AG09319 (cell line): ENCODE data around the gene TRIM15.

ENCODE experiments used
- DNase-seq: peaks from one replicate; pipeline ENCODE4 v3.0.0-alpha.2; 2010; ENCODE audit warnings: low read depth; ENCODE audit errors: extremely low read depth
- CTCF ChIP-seq: IDR thresholded peaks from 2 replicates; pipeline ENCODE4 v1.5.1; 2011; ENCODE audit warnings: low read depth, mild to moderate bottlenecking, inconsistent platforms, low read length, moderate library complexity

TRIM15 gene

GRCh38 chr6:30168741-30169140 is 5.4 kb downstream of the TRIM15 start:
- no peak for TF ChIP-seq CTCF
- DNase-seq = no peak

DNA sequence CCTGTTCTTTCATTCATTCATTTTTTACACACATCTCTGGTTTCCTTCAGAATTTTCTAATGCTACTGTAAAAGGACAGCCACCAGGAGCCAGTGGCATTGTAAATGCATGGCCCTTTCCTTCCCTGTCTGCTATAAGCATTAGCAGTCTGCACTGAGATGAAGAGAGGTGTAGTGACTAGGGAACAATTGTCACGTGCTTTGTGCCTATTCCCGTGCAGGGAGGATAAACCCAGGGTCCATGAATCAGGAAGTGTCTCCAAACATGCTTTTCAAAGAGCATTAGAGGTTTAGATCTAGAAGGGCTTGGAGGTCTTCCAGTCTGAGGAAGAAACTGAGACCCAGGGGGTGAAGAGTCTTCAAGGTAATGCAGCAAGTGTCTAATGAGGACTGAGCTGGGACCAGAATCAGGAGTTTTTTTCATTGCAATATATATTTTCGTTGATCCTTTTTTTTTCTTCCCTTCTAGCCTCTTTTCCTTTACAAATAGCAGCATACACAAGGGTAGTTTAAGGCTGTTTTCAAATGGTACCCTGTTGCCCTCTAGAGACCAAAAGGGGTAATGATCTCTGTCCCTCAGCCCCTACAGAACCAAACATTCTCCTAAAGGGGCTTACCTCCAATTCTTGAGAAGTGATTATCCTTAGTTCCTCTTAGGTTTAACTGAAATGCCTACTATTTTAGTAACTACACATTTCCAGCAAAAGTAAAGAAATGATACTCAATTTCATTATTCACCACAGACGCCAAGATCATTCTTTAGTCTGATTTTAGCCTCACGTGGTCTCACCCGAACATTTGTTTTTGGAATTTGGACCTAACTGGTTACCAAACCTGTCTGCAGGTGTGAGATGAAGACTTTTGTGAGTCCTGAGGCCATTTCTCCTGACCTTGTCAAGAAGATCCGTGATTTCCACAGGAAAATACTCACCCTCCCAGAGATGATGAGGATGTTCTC is 6.6 kb downstream of the TRIM15 start:
- peak; percentile 80 for TF ChIP-seq CTCF
- peak; percentile 10 for DNase-seq

GRCh38 chr6:30171677-30172471 is 8.5 kb downstream of the TRIM15 start:
- no peak for TF ChIP-seq CTCF
- DNase-seq = no peak

DNA sequence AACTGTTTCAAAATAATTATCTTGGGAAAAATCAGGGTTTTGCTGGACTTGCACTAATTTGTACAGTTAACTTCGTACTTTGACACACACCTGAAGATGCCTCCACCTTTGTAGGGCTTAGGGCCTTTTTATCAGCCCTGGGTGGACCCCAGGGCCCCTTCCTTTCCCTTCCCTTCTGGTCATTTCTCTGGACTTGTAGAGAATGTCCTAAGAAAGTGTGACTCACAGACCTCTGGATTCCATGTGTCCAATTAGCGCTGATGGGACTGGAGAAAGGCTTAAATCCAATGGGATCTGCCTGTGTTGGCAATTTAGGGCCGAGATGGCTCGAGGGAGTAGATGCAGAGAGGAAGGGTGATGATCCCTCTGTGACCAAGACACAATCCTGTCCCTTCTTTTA is 9.3 kb downstream of the TRIM15 start:
- TF ChIP-seq CTCF = no peak
- DNase-seq = no peak

DNA sequence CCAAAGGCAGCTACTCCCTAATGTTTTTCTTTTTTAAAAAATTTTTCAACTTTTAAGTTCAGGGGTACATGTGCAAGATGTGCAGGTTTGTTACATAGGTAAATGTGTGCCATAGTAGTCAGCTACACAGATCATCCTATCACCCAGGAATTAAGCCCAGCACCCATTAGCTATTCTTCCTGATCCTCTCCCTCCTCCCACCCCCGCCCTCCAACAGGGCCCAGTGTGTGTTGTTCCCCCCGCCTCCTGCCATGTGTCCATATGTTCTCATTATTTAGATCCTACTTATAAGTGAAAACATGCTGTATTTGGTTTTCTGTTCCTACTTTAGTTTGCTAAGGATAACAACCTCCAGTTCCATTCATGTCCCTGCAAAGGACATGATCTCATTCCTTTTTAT is 12.4 kb downstream of the TRIM15 start:
- DNase-seq = no peak
- TF ChIP-seq CTCF = no peak

- TF ChIP-seq CTCF = no peak
- DNase-seq = no peak
Observed at GRCh38 chr6:30178837-30179236, 15.5 kb downstream of the TRIM15 start.

- no peak for TF ChIP-seq CTCF
- DNase-seq = no peak
Observed at GRCh38 chr6:30180145-30180544, 16.8 kb downstream of the TRIM15 start.
